ENCODE data around the gene RNASEH1.
"Not testable (repeated sequence)": the region's sequence is repeated elsewhere in the genome, so short reads cannot be mapped to it uniquely, and the experiment has no call there.

RNASEH1 gene

DNA sequence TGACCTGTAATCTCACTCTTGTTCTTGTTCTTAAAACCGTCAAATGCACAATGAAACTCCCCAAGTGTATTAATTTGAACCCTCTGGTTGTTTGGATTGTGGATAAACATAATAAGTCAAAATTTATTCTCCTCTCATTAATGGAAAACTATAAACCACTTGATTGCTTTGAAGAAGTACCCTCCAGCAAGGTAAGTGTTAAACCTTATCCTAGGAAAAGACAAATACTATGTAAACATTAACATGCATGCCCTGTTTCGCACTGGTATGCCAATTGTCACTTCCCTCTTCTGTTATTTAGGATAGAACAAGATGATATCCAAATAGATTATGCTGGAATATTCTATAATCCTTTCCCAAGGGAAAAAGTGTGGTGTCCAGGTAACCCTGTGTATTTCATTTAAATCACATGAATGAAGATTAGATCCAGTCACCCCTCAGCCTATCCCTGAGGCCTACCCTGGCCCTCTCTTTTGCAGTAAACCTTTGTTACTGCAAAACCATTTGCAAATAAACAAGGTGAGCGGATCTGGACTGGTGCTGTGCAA is 40.1 kb downstream of the RNASEH1 start:
- peak overlapping the region; percentile 95 for H3K27ac ChIP-seq
- no peak for TF ChIP-seq ZFX (IDR thresholded peaks at IDR 0.05; ENCODE audit: borderline replicate concordance)
- TF ChIP-seq, protein P1, sequence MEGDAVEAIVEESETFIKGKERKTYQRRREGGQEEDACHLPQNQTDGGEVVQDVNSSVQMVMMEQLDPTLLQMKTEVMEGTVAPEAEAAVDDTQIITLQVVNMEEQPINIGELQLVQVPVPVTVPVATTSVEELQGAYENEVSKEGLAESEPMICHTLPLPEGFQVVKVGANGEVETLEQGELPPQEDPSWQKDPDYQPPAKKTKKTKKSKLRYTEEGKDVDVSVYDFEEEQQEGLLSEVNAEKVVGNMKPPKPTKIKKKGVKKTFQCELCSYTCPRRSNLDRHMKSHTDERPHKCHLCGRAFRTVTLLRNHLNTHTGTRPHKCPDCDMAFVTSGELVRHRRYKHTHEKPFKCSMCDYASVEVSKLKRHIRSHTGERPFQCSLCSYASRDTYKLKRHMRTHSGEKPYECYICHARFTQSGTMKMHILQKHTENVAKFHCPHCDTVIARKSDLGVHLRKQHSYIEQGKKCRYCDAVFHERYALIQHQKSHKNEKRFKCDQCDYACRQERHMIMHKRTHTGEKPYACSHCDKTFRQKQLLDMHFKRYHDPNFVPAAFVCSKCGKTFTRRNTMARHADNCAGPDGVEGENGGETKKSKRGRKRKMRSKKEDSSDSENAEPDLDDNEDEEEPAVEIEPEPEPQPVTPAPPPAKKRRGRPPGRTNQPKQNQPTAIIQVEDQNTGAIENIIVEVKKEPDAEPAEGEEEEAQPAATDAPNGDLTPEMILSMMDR (IDR thresholded peaks at IDR 0.05) = no peak

DNA sequence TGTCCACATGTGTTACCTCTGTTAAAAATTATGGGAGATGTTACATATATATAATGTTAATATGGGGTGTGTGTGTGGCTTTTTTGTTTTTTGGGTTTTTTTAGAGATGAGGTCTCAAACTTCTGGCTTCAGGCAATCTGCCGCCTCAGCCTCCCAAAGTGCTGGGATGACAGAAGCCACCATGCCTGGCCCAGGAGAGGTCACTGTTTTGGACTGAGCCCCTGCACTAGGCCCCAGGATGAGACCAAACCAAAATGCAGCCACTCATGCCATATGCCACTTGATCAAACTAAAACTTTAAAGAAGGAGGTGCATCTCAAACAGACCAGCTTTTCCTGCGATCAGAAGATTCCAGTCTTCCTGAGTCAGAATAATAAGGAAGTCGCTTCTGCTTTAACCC is 41.3 kb downstream of the RNASEH1 start:
- no peak overlapping the region for H3K27ac ChIP-seq
- TF ChIP-seq ZFX (IDR thresholded peaks at IDR 0.05; ENCODE audit: borderline replicate concordance) = no peak
- TF ChIP-seq, protein P1 (IDR thresholded peaks at IDR 0.05) = no peak

DNA sequence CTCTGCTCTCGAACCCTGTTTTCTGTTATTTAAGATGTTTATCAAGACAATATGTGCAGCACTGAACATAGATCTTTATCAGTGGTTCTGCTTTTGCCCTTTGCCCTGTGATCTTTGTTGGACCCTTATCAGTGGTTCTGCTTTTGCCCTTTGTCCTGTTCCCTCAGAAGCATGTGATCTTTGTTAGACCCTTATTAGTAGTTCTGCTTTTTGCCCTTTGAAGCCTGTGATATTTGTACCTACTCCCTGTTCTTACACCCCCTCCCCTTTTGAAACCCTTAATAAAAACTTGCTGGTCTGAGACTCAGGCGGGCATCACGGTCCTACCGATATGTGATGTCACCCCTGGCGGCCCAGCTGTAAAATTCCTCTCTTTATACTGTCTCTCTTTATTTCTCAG is 42.7 kb downstream of the RNASEH1 start:
- H3K27ac ChIP-seq = not testable (repeated sequence)

DNA sequence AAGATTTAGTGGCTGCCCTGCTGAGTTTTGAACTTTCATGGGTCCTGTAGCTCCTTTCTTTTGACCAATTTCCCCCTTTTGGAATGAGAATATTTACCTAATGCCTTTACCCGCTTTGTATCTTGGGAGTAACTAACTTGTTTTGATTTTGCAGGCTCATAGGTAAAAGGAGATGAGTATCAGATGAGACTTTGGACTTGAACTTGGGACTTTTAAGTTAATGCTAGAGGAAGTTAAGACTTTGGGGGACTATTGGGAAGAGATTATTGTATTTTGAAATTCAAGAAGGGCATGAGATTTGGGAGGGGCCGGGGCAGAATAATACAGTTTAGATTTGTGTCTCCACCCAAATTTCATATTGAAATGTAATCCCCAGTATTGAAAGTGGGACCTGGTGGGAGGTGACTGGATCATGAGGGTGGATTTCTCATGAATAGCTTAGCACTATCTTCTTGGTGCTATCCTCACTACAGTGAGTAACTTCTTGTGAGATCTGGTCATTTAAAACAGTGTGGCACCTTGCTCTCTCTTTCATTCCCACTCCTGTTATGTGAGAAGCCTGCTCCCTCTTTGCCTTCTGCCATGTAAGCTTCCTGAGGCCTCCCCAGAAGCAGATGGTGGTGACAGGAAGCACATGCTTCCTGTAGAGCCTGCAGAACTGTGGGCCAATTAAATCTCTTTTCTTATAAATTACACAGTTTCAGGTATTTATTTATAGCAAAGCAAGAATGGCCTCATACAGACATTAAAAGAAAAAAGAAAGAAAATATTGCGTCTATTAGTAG is 44.9 kb downstream of the RNASEH1 start:
- TF ChIP-seq ZFX (IDR thresholded peaks at IDR 0.05; ENCODE audit: borderline replicate concordance) = no peak
- TF ChIP-seq, protein P1 (IDR thresholded peaks at IDR 0.05) = no peak
- H3K27ac ChIP-seq = no peak overlapping the region

DNA sequence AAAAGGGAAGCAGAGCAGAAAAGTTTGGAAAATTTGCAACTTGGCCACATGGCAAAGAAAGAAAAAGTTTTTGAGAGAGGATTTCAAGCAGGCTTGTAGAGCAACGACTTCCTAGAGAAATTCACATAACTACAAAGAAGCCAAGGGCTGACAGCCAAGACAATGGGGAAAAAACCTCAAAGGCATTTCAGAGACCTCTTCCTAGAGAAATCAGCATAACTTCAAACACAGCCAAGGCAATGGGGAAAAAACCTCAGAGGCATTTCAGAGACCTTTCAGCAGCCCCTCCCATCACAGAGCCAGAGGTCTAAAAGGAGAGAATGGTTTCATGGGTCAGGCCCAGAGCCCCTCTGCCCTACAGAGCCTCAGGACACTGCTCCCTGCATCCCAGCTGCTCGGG is 46.0 kb downstream of the RNASEH1 start:
- TF ChIP-seq ZFX (IDR thresholded peaks at IDR 0.05; ENCODE audit: borderline replicate concordance) = no peak
- no peak overlapping the region for H3K27ac ChIP-seq

DNA sequence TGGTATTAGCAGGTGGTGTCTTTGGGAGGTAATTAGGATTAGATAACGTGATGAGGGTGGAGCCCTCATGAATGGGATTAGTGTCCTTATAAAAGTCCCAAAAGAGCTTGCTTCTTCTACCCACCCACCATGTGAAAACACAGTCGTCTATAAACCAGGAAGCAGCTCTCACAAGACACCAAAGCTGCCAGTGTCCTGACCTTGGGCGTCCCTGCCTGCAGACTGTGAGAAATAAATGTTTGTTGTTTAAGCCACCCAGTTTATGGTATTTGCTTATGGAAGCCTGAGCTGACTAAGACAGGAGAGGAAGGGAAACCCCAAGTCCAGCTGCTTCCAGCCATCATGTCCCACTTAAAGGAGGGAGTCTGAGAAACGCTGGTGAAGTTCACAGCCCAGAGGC is 52.4 kb downstream of the RNASEH1 start:
- H3K27ac ChIP-seq = peak overlapping the region; percentile 64
- TF ChIP-seq ZFX (IDR thresholded peaks at IDR 0.05; ENCODE audit: borderline replicate concordance) = no peak
- TF ChIP-seq, protein P1 (IDR thresholded peaks at IDR 0.05) = no peak

DNA sequence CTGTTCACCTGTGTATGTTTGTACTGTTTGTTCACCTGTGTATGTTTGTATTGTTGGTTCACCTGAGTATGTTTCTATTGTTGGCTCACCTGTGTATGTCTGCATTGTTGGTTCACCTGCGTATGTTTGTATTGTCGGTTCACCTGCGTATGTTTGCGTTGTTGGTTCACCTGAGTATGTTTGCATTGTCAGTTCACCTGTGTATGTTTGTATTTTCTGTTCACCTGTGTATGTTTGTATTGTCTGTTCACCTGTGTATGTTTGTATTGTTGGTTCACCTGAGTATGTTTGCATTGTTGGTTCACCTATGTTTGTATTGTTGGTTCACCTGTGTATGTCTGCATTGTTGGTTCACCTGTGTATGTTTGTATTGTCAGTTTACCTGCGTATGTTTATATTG is 53.4 kb downstream of the RNASEH1 start:
- peak overlapping the region; percentile 64 for H3K27ac ChIP-seq
- no peak for TF ChIP-seq ZFX (IDR thresholded peaks at IDR 0.05; ENCODE audit: borderline replicate concordance)
- TF ChIP-seq, protein P1 (IDR thresholded peaks at IDR 0.05) = no peak

DNA sequence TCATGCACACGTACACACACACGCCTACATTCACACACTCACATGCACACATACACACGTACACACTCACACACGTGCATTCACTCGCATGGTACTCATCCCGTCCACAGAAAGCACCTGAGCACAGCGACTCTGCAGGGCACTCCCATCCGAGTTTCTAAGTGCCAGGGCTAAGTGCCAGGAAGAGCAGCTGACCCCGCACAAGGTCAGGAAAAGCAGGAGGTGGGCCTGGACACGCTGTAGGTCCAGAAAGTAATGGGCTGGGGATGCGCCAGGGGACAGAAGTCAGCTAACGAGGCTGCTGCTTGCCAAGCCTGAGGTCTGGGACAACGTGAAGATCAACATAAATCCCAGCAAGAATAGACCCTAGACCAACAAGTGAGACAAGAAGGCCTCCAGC is 54.6 kb downstream of the RNASEH1 start:
- no peak for TF ChIP-seq ZFX (IDR thresholded peaks at IDR 0.05; ENCODE audit: borderline replicate concordance)
- TF ChIP-seq, protein P1 (IDR thresholded peaks at IDR 0.05) = no peak
- H3K27ac ChIP-seq = 0 out of 2 replicates have a peak overlapping the region, but pooled peaks have one; percentile 64
